Astrocyte of the cerebellum (primary cell): Measurements from ENCODE around the gene TEX13B.

Experiments used
- DNase-seq: peaks from one replicate; pipeline ENCODE4 v3.0.0-alpha.2; 2011; ENCODE audit warnings: low read depth
- H3K4me3 ChIP-seq: 2 replicates; pipeline ENCODE4 v1.5.1; 2011; ENCODE audit warnings: mild to moderate bottlenecking, low read depth, low read length, moderate library complexity
- in situ Hi-C: cut with HindIII; loops from 2 replicates; pipeline ENCODE4 v1.10.0; 2017; ENCODE audit warnings: low sequenced_read_pairs
- TF ChIP-seq, protein P1 (sequence below): IDR thresholded peaks from 2 replicates; pipeline ENCODE4 v1.5.1; 2012; ENCODE audit warnings: low read length, low read depth, moderate library complexity, mild to moderate bottlenecking; ENCODE audit errors: missing control alignments

The TEX13B gene

DNA sequence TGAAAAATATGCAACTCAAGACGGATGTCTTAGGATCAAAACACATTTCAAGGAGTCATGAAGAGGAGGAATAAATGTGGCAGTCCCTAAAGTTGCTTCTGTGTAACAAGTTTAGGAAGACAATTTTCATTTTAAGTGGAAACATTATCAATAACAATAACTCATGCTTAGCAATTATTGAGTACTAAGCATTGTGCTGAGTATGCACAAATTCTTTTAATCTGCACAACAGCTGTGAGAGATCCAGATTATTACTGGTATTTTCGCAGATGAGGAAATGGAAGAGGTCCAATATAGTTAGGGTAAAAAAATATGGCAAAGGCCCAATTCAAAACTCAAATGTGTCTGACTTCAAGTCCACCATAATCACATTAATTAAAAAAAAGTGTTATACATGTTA lies 2.9 kb upstream of the TEX13B start:
- in situ Hi-C loops, result no loop called here
- H3K4me3 ChIP-seq, result no peak overlapping the region
- TF ChIP-seq, protein P1, sequence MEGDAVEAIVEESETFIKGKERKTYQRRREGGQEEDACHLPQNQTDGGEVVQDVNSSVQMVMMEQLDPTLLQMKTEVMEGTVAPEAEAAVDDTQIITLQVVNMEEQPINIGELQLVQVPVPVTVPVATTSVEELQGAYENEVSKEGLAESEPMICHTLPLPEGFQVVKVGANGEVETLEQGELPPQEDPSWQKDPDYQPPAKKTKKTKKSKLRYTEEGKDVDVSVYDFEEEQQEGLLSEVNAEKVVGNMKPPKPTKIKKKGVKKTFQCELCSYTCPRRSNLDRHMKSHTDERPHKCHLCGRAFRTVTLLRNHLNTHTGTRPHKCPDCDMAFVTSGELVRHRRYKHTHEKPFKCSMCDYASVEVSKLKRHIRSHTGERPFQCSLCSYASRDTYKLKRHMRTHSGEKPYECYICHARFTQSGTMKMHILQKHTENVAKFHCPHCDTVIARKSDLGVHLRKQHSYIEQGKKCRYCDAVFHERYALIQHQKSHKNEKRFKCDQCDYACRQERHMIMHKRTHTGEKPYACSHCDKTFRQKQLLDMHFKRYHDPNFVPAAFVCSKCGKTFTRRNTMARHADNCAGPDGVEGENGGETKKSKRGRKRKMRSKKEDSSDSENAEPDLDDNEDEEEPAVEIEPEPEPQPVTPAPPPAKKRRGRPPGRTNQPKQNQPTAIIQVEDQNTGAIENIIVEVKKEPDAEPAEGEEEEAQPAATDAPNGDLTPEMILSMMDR, result no peak
- DNase-seq, result no peak

DNA sequence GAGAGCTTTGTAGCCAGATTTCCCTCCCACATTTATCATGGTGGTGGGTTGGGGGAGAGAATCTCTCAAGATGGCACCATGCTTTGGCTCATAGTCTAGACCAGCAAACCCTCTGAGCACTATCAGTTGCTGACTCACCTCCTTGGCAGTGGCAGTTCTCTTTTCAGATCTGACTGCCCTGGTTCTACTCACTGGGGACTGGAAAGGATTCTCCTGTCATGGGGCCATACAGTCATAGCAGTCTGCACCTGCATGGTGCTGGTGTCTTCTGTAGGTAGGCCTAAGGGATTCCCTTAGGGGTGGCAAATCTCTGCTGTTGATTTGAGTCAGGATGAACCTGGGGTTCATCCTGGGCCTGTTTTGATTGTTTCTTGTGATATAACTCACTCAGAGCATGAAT lies 2.6 kb downstream of the TEX13B start:
- no peak overlapping the region for H3K4me3 ChIP-seq
- TF ChIP-seq, protein P1, result no peak
- DNase-seq, result no peak
- in situ Hi-C loops, result no loop called here

DNA sequence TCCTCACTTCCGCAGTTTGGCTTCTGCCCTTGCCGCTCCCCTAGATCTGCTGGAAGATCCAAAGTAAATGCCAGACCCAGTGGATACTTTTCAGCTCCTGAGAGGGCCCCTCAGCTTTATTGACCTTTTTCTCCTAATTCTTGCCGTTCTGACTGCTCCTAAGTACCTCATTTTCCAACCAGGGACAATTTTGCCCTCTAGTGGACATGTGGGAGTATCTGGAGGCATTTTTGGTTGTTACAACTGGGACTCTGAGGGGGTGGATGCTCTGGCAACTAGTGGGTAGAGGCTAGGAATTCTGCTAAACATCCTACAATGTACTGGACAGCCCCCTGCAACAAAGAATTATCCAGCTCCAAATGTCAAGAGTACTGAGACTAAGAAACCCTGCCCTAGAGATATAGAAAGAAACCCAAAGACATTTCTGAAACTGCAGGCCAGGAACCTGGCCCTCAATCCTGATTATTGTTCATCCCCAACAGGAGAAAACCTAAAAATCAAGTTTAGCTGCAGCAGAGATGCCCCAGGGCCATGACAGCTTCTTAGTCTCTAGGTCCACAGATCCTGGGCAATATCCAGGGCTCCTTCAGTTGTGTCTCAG lies 3.4 kb downstream of the TEX13B start:
- no peak for DNase-seq
- in situ Hi-C loops, result no loop called here
- no peak overlapping the region for H3K4me3 ChIP-seq
- TF ChIP-seq, protein P1, result peak; percentile 56

DNA sequence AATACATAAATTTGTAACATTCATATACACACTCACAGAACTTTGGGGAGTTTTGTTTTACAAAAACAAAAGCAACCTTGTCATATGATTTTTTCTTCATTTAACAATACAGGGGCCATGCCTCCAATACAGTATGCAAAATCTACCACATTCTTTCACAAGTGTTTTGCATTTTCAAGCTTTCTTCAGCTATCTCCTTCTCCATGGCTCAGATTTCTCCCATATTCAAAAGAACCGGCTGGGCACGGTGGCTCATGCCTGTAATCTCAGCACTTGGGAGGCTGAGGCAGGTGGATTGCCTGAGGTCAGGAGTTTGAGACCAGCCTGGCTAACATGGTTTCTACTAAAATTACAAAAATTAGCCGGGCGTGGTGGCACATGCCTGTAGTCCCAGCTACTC lies 4.1 kb downstream of the TEX13B start:
- in situ Hi-C loops, result no loop called here

DNA sequence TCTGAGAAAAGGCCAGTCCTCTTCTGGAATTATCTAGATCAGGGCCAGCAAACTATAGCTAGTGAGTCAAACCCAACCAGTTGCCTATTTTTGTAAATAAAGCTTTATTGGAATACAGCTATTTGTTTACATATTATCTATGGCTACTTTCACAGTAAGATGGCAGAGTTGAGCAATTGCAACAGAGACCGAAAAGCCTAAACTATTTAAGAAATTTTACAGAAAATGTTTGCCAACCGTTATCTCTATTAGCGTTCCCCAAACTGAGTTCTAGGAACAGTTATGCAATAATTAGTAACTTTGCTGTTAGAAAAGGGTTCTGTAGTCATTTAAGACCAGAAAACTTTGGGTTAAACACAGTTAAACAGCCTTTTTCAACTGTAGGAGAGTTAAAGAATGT lies 10.5 kb downstream of the TEX13B start:
- in situ Hi-C loops, result no loop called here
- no peak overlapping the region for H3K4me3 ChIP-seq
- no peak for DNase-seq
- TF ChIP-seq, protein P1, result no peak

More for the DNA sequence above, 4.1 kb downstream of the TEX13B start:
- TF ChIP-seq, protein P1, result no peak
- H3K4me3 ChIP-seq, result no peak overlapping the region
- DNase-seq, result no peak

DNA sequence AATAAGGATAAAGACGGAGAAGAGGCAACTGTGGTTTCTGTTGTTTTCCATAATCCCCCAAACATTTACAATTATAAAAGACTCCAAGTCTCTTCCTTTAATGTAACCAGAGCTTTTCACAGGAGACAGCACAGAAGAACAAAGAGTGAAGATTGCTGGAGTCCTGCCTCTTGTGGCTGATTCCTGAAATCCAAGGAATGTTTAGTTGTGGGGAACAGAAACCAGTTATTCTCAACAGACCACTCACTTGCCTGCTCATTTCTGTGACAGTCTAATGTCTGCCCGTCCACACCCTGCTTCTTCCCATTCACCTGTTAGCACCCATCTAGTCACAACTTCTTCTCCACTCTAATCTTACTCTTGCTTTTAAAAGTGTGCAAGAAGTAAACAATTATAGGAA lies 12.1 kb downstream of the TEX13B start:
- no peak for DNase-seq
- no peak overlapping the region for H3K4me3 ChIP-seq
- in situ Hi-C loops, result no loop called here

More for the DNA sequence above, 12.1 kb downstream of the TEX13B start:
- TF ChIP-seq, protein P1, result no peak
